H1 (cell line): ENCODE results near the gene NT5DC3. TPM values are rescaled to one million over a fixed set of nuclear protein-coding genes. Genes with fewer than 3 reads are reported as not detected.

Experiments used
- BACH1 ChIP-seq: IDR thresholded peaks from 2 replicates; pipeline ENCODE4 v1.6.1; 2012; ENCODE audit warnings: low read length, improper control_type of control experiment
- EZH2 ChIP-seq: fragments of 200-600 bp; sonication (generic); IDR thresholded peaks from 2 replicates; pipeline ENCODE4 v1.7.1; 2012; ENCODE audit warnings: low read depth, mild to moderate bottlenecking, moderate library complexity, low read length, inconsistent platforms; ENCODE audit not compliant: severe bottlenecking
- RBBP5 ChIP-seq: IDR thresholded peaks from 2 replicates; pipeline ENCODE4 v1.7.1; 2012; ENCODE audit warnings: low read depth, mild to moderate bottlenecking, inconsistent platforms, low read length, moderate library complexity, borderline replicate concordance
- SIN3A ChIP-seq, 2 experiments: IDR thresholded peaks in 1 of 2; conservative IDR thresholded peaks in 1 of 2; 2 replicates each; pipeline ENCODE4 v1.6.1; 2011 to 2012; ENCODE audit warnings: low read length in 2 of 2, improper control_type of control experiment in 1 of 2, low read depth in 1 of 2, mild to moderate bottlenecking in 1 of 2
- SIRT6 ChIP-seq: IDR thresholded peaks from one replicate; pipeline ENCODE4 v1.7.1; 2012; ENCODE audit warnings: low read length, inconsistent platforms
- SRF ChIP-seq: IDR thresholded peaks from 2 replicates; pipeline ENCODE4 v1.6.1; 2011; ENCODE audit warnings: mild to moderate bottlenecking, low read depth, low read length, moderate library complexity
- TCF12 ChIP-seq: IDR thresholded peaks from 2 replicates; pipeline ENCODE4 v1.6.1; 2011; ENCODE audit warnings: low read depth, mild to moderate bottlenecking, low read length
- polyA plus RNA-seq, 7 experiments: library from polyadenylated mRNA; depleted of rRNA in 3 of 7; stranded (reverse) in 5 of 7; unstranded in 2 of 7; fragments of >200 nt in 5 of 7; fragments of 200-250 nt in 2 of 7; gene quantifications; 1 replicate in 5 of 7; 2 replicates in 1 of 7; 4 replicates in 1 of 7; pipeline versions ENCODE4 v1.2.1 to v1.2.3, GENCODE V29; 2011 to 2013; ENCODE audit warnings: missing spikeins in 2 of 7, mixed read lengths in 2 of 7
- total RNA-seq: library from RNA; stranded (reverse); fragmentation: NEBNext Ultra II Directional; extraction: Animal tissue kit (Norgen Biotek cat#: 25700); gene quantifications from 2 replicates; pipeline ENCODE4 v1.2.1, GENCODE V29; 2021

Gene NT5DC3
- total and polyA plus RNA-seq, 2 of the 8 experiments (the other 6 are each of a cell fraction or from before 2014, with no cell fraction given) = 5.4 to 14.8 TPM

DNA sequence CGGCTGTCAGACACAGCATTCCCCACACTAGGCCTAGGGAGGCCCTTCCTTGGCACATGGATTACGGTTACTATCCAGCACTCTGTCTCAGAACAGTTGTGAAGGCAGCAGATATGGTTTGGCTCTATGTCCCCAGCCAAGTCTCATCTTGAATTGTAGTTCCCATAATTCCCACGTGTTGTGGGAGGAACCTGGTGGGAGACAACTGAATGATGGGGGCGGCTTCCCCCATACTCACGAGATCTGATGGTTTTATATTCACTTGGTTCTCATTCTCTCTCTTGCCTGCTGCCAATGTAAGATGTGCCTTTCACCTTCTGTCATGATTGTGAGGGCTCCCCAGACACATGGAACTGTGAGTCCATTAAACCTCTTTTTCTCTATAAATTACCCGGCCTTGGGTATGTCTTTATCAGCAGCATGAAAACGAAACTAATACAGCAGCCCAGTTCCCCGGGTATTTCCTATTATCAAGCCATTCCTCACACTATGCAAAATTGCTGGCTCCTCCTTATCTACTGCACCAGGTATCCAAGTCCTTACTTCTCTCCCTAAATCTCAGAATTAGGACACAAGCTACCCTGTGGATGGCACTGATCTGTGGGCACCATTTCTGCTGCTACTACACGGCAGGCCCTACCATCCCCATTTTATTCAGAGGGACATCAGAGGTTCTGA, 33.3 kb downstream of the NT5DC3 start (continued):
- TF ChIP-seq RBBP5 (no peak), SIN3A (conservative IDR thresholded peaks at IDR 0.05 in 1 of 2, IDR thresholded peaks at IDR 0.05 in 1 of 2; ENCODE audit: low read depth in 1 of 2, low read length in 2 of 2) (no peak), TCF12 (no peak), SRF (no peak), EZH2 (no peak), SIRT6 (no peak), BACH1 (no peak)
